ENCODE results near the gene ABCA2.
A peak's percentile ranks its signal among the peaks of the same experiment; 100 is the strongest.
"Not testable (repeated sequence)": the region's sequence is repeated elsewhere in the genome, so short reads cannot be mapped to it uniquely, and the experiment has no call there.

Gene ABCA2

DNA sequence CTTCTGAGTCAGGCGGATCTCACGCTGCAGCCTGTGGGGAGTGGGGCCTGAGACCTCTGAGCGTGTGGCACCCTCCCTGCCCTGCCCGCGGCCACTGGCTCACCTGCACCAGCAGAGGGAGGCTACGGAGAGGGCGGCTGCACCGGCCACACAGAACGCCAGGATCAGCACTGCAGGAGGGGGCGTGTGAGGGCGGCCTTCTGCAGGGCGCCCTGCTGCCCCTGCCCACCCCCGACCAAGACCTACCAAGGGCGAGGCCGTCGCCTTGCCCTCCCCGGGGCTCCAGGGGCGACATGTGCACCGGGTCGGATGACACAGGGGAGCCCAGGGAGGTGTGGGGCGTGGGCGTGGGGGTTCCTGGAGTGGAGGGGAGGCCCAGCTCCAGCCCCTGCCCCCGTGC lies 12.5 kb upstream of the ABCA2 start:
- Histone ChIP-seq H3K9ac (ENCODE audit: low read length) (no peak overlapping the region), H3K27me3 (replicated peaks; ENCODE audit: control insufficient read depth, insufficient read depth, low read length) (no peaks in the 10 kb centered on the region), H3K4me1 (ENCODE audit: control insufficient read depth, insufficient read depth, low read length) (peaks cover 14% of the 10 kb centered on the region), H3K9me3 (ENCODE audit: control insufficient read depth, low read length) (no peaks in the 10 kb centered on the region), H3K36me3 (ENCODE audit: control insufficient read depth, insufficient read depth, low read length, severe bottlenecking) (peaks cover 13% of the 10 kb centered on the region), H3K4me3 (ENCODE audit: low read length) (no peak overlapping the region)
- no peak for DNase-seq (ENCODE audit: low read depth)

DNA sequence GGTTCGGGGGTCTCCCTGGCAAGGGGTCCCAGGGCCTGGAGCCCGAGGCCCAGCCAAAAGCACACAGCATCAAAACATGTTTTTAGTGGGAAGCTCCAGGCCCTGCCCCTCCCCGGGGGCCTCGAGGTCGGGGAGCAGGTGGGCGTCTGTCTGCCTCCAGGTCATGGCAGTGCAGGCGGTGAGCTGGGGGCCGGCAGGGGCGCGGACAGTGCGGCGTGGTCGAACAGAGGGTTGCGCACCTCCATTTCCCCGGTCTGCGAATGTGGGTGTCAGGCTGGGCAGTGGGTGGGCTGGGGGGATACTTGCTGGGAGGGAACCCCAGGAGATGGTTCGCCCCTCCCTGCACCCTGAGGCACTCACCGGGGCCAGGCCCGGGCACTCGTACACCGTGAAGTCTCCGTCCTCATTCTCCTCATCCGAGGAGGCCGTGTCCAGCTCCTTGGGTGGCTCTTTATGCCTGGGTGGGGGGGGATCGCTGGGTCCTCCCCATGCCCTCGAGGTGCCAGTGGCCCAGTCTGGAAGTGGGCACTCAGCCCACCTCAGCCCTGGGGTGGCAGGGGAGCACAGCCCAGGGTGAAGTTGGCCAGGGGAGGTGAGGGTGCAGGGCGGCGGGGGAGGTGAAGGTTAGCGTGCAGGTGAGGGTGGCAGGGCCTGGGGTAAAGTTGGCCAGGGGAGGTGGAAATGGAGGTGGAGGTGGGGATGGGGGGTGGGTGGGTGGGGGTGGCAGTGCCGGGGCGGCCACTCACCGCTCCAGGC lies 11.8 kb upstream of the ABCA2 start:
- Histone ChIP-seq H3K9ac (ENCODE audit: low read length) (no peak overlapping the region), H3K27me3 (replicated peaks; ENCODE audit: control insufficient read depth, insufficient read depth, low read length) (no peaks in the 10 kb centered on the region), H3K4me3 (ENCODE audit: low read length) (no peak overlapping the region), H3K36me3 (ENCODE audit: control insufficient read depth, insufficient read depth, low read length, severe bottlenecking) (peaks cover 13% of the 10 kb centered on the region), H3K9me3 (ENCODE audit: control insufficient read depth, low read length) (no peaks in the 10 kb centered on the region), H3K4me1 (ENCODE audit: control insufficient read depth, insufficient read depth, low read length) (peaks cover 9% of the 10 kb centered on the region)
- no peak for DNase-seq (ENCODE audit: low read depth)

DNA sequence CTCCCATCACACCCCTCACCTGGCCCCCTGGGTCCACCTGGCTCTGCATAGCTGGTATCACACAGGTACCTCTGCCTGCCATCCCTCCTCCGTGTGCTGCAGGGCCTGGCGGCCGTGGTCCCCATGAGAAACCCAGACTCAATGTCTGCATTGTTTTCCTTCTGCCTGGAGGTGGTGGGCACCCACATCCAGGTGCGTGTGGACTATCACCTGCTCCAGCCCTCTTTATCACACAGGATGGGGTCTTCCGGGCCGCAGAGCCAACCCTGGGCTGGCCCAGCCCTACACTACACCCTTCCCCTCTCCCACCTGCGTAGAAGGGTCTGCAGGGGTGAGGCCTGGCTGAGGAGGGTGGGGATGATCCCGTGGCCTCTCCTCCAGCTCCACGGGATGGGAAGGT lies 10.9 kb upstream of the ABCA2 start:
- H3K36me3 ChIP-seq (ENCODE audit: control insufficient read depth, insufficient read depth, low read length, severe bottlenecking): peaks cover 13% of the 10 kb centered on the region
- no peaks in the 10 kb centered on the region for H3K9me3 ChIP-seq (ENCODE audit: control insufficient read depth, low read length)
- no peak overlapping the region for H3K4me3 ChIP-seq (ENCODE audit: low read length)
- DNase-seq (ENCODE audit: low read depth): no peak
- H3K9ac ChIP-seq (ENCODE audit: low read length): no peak overlapping the region
- H3K27me3 ChIP-seq (replicated peaks; ENCODE audit: control insufficient read depth, insufficient read depth, low read length): no peaks in the 10 kb centered on the region
- peaks cover 4% of the 10 kb centered on the region for H3K4me1 ChIP-seq (ENCODE audit: control insufficient read depth, insufficient read depth, low read length)

DNA sequence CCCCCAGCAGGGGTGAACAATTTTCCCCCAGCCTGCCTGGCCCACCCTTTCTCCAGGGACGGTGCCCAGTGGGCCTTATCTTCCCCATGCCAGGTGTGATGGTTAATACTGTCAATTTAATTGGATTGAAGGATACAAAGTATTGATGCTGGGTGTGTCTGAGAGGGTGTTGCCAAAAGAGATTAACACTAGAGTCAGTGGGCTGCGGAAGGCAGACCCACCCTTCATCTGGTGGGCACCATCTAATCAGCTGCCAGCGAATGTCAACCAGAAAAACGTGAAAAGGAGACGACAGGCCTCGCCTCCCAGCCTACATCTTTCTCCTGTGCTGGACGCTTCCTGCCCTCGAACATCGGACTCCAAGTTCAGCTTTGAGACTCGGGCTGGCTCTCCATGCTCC lies 9.4 kb upstream of the ABCA2 start:
- no peak overlapping the region for H3K9ac ChIP-seq (ENCODE audit: low read length)
- DNase-seq (ENCODE audit: low read depth): no peak
- no peak overlapping the region for H3K4me3 ChIP-seq (ENCODE audit: low read length)

DNA sequence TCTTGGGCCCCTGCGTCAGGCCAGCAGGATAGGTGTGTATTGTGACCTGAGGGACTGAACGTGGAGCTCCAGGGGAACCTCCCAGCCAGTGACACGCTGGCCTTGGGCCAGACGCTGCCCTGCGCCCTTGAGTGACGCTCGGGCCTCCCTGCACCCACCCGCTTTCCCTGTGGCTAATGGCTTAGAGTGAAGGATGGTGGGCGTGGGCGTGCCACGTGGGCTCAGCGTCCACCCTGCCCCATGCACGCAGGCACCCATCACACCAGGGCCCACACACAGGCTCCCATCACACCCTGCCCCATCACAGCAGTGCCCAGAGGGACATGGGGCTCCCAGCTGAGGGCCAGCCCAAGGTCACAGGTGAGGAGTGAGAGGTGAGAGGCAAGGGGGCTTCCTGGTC lies 9.0 kb upstream of the ABCA2 start:
- no peaks in the 10 kb centered on the region for H3K4me1 ChIP-seq (ENCODE audit: control insufficient read depth, insufficient read depth, low read length)
- no peaks in the 10 kb centered on the region for H3K9me3 ChIP-seq (ENCODE audit: control insufficient read depth, low read length)
- no peak overlapping the region for H3K9ac ChIP-seq (ENCODE audit: low read length)
- no peak overlapping the region for H3K4me3 ChIP-seq (ENCODE audit: low read length)
- DNase-seq (ENCODE audit: low read depth): no peak
- H3K36me3 ChIP-seq (ENCODE audit: control insufficient read depth, insufficient read depth, low read length, severe bottlenecking): peaks cover 13% of the 10 kb centered on the region
- no peaks in the 10 kb centered on the region for H3K27me3 ChIP-seq (replicated peaks; ENCODE audit: control insufficient read depth, insufficient read depth, low read length)

More for the DNA sequence above, 9.4 kb upstream of the ABCA2 start:
- Histone ChIP-seq H3K36me3 (ENCODE audit: control insufficient read depth, insufficient read depth, low read length, severe bottlenecking) (peaks cover 13% of the 10 kb centered on the region), H3K4me1 (ENCODE audit: control insufficient read depth, insufficient read depth, low read length) (no peaks in the 10 kb centered on the region), H3K9me3 (ENCODE audit: control insufficient read depth, low read length) (no peaks in the 10 kb centered on the region), H3K27me3 (replicated peaks; ENCODE audit: control insufficient read depth, insufficient read depth, low read length) (no peaks in the 10 kb centered on the region)

DNA sequence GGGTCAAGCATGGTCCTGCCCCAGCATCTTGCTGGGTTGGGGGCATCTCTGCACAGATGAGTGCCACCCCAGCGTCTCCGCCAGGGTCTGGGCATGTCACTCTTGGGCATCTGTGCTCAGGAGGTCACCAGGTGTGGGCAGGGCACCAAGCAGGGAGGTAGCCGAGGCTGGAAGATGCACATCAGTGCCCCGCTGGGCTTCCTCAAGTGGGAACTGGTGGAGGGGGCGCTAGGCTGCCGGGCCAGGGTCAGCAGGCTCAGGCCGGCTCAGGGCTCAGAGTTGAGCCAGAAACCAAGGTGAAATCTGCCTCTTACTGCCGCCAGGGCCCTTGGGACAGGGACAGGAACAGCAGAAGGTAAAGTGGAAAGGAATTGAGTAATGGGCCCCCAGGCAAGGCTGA lies 7.9 kb upstream of the ABCA2 start:
- Histone ChIP-seq H3K9ac (ENCODE audit: low read length) (no peak overlapping the region), H3K4me1 (ENCODE audit: control insufficient read depth, insufficient read depth, low read length) (no peaks in the 10 kb centered on the region), H3K4me3 (ENCODE audit: low read length) (no peak overlapping the region), H3K27me3 (replicated peaks; ENCODE audit: control insufficient read depth, insufficient read depth, low read length) (no peaks in the 10 kb centered on the region), H3K9me3 (ENCODE audit: control insufficient read depth, low read length) (no peaks in the 10 kb centered on the region), H3K36me3 (ENCODE audit: control insufficient read depth, insufficient read depth, low read length, severe bottlenecking) (peaks cover 13% of the 10 kb centered on the region)
- DNase-seq (ENCODE audit: low read depth): no peak

DNA sequence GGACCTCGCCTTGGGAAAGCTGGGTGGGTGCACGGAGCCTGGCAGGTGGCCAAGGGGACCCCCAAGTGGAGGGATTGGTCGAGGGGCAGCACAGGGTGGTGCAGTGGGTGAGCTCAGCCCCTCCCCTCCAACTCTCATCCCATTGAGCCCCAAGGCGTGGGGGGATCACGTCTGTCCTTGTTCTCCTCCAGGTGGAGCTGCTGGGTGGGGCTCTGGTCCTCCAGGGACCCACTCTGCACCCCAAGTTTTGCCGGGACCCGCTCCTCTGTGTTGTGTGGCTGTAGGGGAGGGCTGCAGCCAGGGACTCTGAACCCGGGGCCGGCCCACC lies 7.4 kb upstream of the ABCA2 start:
- DNase-seq (ENCODE audit: low read depth): no peak
- H3K27me3 ChIP-seq (replicated peaks; ENCODE audit: control insufficient read depth, insufficient read depth, low read length): no peaks in the 10 kb centered on the region
- no peak overlapping the region for H3K4me3 ChIP-seq (ENCODE audit: low read length)
- H3K36me3 ChIP-seq (ENCODE audit: control insufficient read depth, insufficient read depth, low read length, severe bottlenecking): peaks cover 13% of the 10 kb centered on the region
- H3K9me3 ChIP-seq (ENCODE audit: control insufficient read depth, low read length): no peaks in the 10 kb centered on the region
- H3K4me1 ChIP-seq (ENCODE audit: control insufficient read depth, insufficient read depth, low read length): no peaks in the 10 kb centered on the region
- H3K9ac ChIP-seq (ENCODE audit: low read length): no peak overlapping the region

DNA sequence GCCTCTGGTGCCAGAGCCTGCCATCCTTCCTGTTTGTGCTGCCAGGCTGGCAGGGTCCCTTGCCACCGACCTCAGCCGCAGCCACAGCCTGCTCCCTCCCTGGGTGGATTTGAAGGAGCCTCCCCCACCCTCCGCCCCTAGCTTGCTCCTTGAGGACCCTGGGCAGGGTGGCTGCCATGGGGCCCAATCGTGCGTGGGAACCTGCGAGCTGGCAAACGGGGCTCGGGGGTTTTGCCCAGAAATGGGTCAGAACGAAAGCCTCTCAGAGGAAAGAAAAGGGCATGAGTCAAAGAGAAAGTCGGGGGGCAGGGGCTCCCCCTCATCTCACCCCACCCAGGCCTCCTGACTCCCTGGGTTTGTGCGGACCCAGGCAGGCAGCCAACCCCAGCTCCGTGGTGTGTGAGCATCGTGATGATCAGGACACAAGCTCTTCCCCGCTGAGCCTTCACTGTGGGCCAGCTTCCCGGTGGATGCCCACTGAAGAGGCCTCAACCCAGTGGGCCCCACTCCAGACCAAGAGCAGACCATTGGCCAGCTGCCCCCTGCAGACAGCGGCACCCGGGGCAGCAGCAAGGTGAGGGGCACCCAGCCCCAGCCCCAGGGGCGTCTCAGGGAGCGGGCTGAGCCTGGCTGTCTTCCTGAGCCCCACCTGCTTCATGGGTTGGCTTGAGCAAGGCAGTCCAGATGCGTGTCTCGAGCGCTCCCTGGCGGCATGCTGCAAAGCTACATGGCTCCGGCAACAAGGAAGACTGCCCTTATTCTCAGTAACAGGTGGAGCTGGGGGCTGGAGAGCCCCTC lies 6.9 kb upstream of the ABCA2 start:
- Histone ChIP-seq H3K9me3 (ENCODE audit: control insufficient read depth, low read length) (no peaks in the 10 kb centered on the region), H3K4me3 (ENCODE audit: low read length) (no peak overlapping the region), H3K27me3 (replicated peaks; ENCODE audit: control insufficient read depth, insufficient read depth, low read length) (no peaks in the 10 kb centered on the region), H3K36me3 (ENCODE audit: control insufficient read depth, insufficient read depth, low read length, severe bottlenecking) (peaks cover 10% of the 10 kb centered on the region), H3K4me1 (ENCODE audit: control insufficient read depth, insufficient read depth, low read length) (no peaks in the 10 kb centered on the region), H3K9ac (ENCODE audit: low read length) (no peak overlapping the region)
- peak; percentile 91 for DNase-seq (ENCODE audit: low read depth)

DNA sequence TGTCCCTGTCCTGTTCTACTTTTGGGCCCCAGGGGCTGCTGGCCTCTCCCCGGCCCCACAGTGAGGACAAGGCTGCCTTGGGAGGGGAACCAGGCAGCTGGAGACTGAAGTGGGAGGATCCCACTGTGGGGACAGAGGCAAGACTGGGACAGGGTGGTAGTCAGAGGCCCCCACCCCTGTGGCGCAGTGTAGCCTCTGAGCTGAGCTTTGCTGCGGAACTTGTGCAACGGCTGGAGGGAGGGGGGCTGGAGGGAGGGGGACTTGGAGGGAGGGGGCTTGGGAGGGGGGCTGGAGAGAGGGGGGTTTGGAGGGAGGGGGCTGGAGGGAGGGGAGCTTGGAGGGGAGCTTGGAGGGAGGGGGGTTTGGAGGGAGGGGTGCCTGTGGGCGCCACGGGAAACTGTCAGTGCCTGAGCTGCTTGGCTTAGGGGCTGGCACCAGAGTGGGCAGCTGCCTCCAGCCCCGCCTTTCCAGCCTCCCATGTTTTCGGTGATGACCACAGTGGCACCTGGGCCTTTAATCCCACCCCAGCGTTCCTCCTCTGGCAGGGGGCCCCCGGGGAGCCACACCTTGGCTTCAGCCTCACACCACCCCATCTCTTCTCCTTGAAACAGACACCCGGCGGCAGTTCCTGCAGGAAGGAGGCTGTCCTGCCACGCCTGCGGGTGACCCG lies 6.1 kb upstream of the ABCA2 start:
- H3K9ac ChIP-seq (ENCODE audit: low read length): no peak overlapping the region
- no peaks in the 10 kb centered on the region for H3K9me3 ChIP-seq (ENCODE audit: control insufficient read depth, low read length)
- DNase-seq (ENCODE audit: low read depth): no peak
- peaks cover 1% of the 10 kb centered on the region for H3K4me1 ChIP-seq (ENCODE audit: control insufficient read depth, insufficient read depth, low read length)
- no peaks in the 10 kb centered on the region for H3K27me3 ChIP-seq (replicated peaks; ENCODE audit: control insufficient read depth, insufficient read depth, low read length)
- no peak overlapping the region for H3K4me3 ChIP-seq (ENCODE audit: low read length)
- peaks cover 3% of the 10 kb centered on the region for H3K36me3 ChIP-seq (ENCODE audit: control insufficient read depth, insufficient read depth, low read length, severe bottlenecking)

DNA sequence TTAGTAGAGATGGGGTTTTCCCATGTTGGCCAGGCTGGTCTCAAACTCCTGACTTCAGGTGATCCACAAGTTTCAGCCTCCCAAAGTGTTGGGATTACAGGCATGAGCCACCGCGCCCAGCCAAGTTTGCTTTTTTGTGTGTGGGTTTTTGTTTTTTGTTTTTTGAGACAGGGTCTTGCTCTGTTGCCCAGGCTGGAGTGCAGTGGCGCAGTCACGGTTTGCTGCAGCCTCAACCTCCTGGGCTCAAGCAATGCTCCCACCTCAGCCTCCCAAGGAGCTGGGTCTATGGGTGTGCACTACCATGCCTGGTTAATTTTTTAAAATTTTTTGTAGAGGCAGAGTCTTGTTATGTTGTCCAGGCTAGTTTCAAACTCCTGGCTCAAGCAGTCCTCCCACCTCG lies 5.4 kb upstream of the ABCA2 start:
- H3K27me3 ChIP-seq (replicated peaks; ENCODE audit: control insufficient read depth, insufficient read depth, low read length); H3K36me3 ChIP-seq (ENCODE audit: control insufficient read depth, insufficient read depth, low read length, severe bottlenecking); H3K4me3 ChIP-seq (ENCODE audit: low read length); DNase-seq (ENCODE audit: low read depth); H3K9me3 ChIP-seq (ENCODE audit: control insufficient read depth, low read length); H3K9ac ChIP-seq (ENCODE audit: low read length); H3K4me1 ChIP-seq (ENCODE audit: control insufficient read depth, insufficient read depth, low read length): not testable (repeated sequence)

DNA sequence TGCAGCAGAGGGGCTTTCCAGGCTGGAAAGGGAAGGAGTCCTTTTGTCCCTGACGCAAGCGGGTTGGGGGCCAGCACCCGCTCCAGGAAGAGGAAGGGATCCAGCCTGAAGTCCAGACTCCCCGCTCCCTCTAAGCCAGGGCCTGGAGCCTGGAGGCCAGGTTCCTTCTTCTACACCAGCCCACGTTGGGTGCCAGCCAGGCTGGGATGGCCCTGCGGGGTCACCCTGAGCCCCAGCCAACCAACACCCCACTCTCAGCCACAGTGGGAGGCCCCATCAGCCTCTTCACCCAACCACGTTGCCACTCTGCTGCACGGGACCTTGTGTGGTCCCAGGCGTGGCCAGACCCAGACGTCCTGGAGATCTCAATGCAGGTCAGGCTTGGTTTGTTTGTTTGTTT lies 4.8 kb upstream of the ABCA2 start:
- Histone ChIP-seq H3K4me3 (ENCODE audit: low read length) (no peak overlapping the region), H3K4me1 (ENCODE audit: control insufficient read depth, insufficient read depth, low read length) (peaks cover 10% of the 10 kb centered on the region), H3K9me3 (ENCODE audit: control insufficient read depth, low read length) (no peaks in the 10 kb centered on the region), H3K9ac (ENCODE audit: low read length) (no peak overlapping the region), H3K27me3 (replicated peaks; ENCODE audit: control insufficient read depth, insufficient read depth, low read length) (no peaks in the 10 kb centered on the region), H3K36me3 (ENCODE audit: control insufficient read depth, insufficient read depth, low read length, severe bottlenecking) (no peaks in the 10 kb centered on the region)
- DNase-seq (ENCODE audit: low read depth): no peak

All from adipocyte (in vitro differentiated cells).